HT1080 (cell line): Measurements from ENCODE around the gene C17orf107. TPM values are rescaled to one million over a fixed set of nuclear protein-coding genes. Genes with fewer than 3 reads are reported as not detected.

Experiments
- DNase-seq: peaks from one replicate; pipeline ENCODE4 v3.0.0-alpha.2; 2015; ENCODE audit warnings: low read depth
- total RNA-seq: library from RNA; depleted of rRNA; stranded (reverse); fragments of >200 nt; shearing (Covaris generic); gene quantifications from 2 replicates; pipeline ENCODE4 v1.2.3, GENCODE V29; 2014; rRNA removed

The C17orf107 gene
- total RNA-seq, 1 experiment from 2014 or later, result 0.48 TPM

GRCh38 chr17:4948166-4948930, 49.0 kb downstream of the C17orf107 start, which contains the start of gene PFN1:
PFN1 (minus strand) TSS chr17:4948530; CDS start chr17:4948394, 136 bp downstream.
- DNase-seq, result peak; percentile 80

GRCh38 chr17:4948931-4949320, 49.6 kb downstream of the C17orf107 start:
- peak; percentile 89 for DNase-seq

- peak; percentile 69 for DNase-seq
Measured at GRCh38 chr17:4949321-4950074, 50.2 kb downstream of the C17orf107 start.

GRCh38 chr17:4950075-4950745, 50.9 kb downstream of the C17orf107 start:
- no peak for DNase-seq

GRCh38 chr17:4950746-4951204, 51.4 kb downstream of the C17orf107 start, which contains the start of gene ENO3:
ENO3 (plus strand) TSS chr17:4951119; CDS start chr17:4951830, 711 bp downstream.
- DNase-seq, result no peak

DNA sequence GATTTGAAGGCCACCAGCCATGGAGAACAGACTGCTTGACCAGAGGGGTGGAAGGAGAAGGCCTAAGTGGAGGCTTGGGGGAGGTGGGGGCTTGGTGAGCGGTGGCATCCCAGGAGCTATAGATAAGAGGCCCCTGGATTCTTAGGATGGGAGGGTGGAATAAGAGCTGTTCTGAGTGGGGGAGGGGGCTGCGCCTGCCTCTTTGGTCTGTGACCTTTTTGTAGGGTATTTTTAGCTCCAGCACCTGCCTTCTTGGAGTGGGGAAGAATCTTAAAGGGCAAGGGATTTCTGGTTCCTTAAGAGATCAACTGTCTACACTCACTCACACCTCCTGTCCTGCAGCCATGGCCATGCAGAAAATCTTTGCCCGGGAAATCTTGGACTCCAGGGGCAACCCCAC, 52.1 kb downstream of the C17orf107 start:
- DNase-seq, result no peak

Other genes starting within 250 kb of the C17orf107 start
- 28.0 and 34.2 TPM in 2 replicates for gene PELP1, start 195.4 kb upstream of the C17orf107 start, total RNA-seq
- 22.1 and 27.4 TPM in 2 replicates for gene ARRB2, start 188.9 kb upstream of the C17orf107 start, total RNA-seq
- gene MED11, start 168.1 kb upstream of the C17orf107 start, total RNA-seq, result 28.9 and 35.8 TPM in 2 replicates
- not detected in 2 replicates for gene ZMYND15, start 159.7 kb upstream of the C17orf107 start, total RNA-seq
- 0.40 and 1.0 TPM in 2 replicates for gene CXCL16, start 159.6 kb upstream of the C17orf107 start, total RNA-seq
- not detected in 2 replicates for gene TM4SF5, start 127.7 kb upstream of the C17orf107 start, total RNA-seq
- gene VMO1, start 113.2 kb upstream of the C17orf107 start, total RNA-seq, result not detected in 2 replicates
- not detected in 2 replicates for gene GLTPD2, start 110.6 kb upstream of the C17orf107 start, total RNA-seq
- 235 and 261 TPM in 2 replicates for gene PSMB6, start 103.4 kb upstream of the C17orf107 start, total RNA-seq
- gene PLD2, start 92.4 kb upstream of the C17orf107 start, total RNA-seq, result 12.8 and 13.1 TPM in 2 replicates
- gene MINK1, start 66.2 kb upstream of the C17orf107 start, total RNA-seq, result 27.1 and 28.7 TPM in 2 replicates
- gene CHRNE, start 3.6 kb downstream of the C17orf107 start, total RNA-seq, result not detected in 2 replicates
- gene GP1BA, start 32.7 kb downstream of the C17orf107 start, total RNA-seq, result not detected in 2 replicates
- gene SLC25A11, start 40.5 kb downstream of the C17orf107 start, total RNA-seq, result 103 and 112 TPM in 2 replicates
- 70.0 and 95.7 TPM in 2 replicates for gene RNF167, start 40.7 kb downstream of the C17orf107 start, total RNA-seq
- gene PFN1, start 49.0 kb downstream of the C17orf107 start, total RNA-seq, result 1,934 and 2,529 TPM in 2 replicates
- 2.5 and 3.0 TPM in 2 replicates for gene ENO3, start 51.6 kb downstream of the C17orf107 start, total RNA-seq
- gene SPAG7, start 68.3 kb downstream of the C17orf107 start, total RNA-seq, result 75.6 and 81.8 TPM in 2 replicates
- gene CAMTA2, start 88.1 kb downstream of the C17orf107 start, total RNA-seq, result 7.6 and 14.3 TPM in 2 replicates
- gene INCA1, start 98.0 kb downstream of the C17orf107 start, total RNA-seq, result 0.08 TPM in 1 of 2 replicates, not detected in the other
- gene KIF1C, start 98.4 kb downstream of the C17orf107 start, total RNA-seq, result 64.3 and 67.6 TPM in 2 replicates
- not detected in 2 replicates for gene SLC52A1, start 135.9 kb downstream of the C17orf107 start, total RNA-seq
- not detected in 2 replicates for gene ZFP3, start 178.9 kb downstream of the C17orf107 start, total RNA-seq
- gene ZNF232, start 212.3 kb downstream of the C17orf107 start, total RNA-seq, result 9.1 and 9.5 TPM in 2 replicates
- under 0.01 TPM in 1 of 2 replicates, not detected in the other for gene USP6, start 216.5 kb downstream of the C17orf107 start, total RNA-seq